Stimulated activated CD4-positive, alpha-beta T cell treated with anti-CD3 and anti-CD28 coated beads, Interleukin-4, amount 100 ng/mL, for 4 hours (primary cell): ENCODE measurements around the gene SLC2A11.

Experiments
- DNase-seq, 2 experiments: peaks; one replicate each; pipeline ENCODE4 v3.0.0-alpha.2; 2020

SLC2A11 gene

GRCh38 chr22:23832226-23833016 is 25.3 kb upstream of the SLC2A11 start:
- DNase-seq: no peak

DNA sequence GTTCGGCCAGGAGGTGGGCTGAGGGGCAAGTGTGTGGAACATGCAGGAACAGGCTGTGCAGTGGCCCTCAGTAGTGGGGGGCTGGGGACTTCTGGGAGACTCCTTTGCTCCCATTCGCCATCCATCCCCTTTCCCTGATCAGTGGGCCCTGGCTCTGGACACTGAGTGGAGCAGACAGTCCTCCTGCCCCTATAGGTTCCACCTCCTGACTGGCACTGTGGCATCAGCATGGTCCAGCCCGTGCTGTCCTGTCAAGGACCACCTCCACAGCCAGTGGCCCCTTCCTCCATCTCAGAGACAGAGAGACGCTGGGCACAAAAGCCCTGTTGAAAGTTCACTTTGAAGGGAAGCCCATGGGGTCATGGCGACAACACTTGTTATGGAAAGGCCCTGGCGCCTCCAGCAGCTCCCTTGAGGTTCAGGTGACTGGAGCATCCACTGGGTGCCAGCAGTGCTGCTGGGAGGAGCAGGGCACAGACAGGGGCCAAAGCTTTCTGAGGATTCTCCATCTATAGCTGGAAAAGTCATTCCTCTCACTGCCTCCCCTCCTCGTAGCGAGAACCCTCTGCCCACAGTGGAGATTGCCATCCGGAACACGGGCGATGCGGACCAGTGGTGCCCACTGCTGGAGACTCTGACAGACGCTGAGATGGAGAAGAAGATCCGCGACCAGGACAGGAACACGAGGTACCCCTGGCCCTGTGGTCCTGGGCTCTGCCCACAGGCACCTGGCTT is 24.5 kb upstream of the SLC2A11 start:
- DNase-seq: no peak

- no peak for DNase-seq
These were observed 23.8 kb upstream of the SLC2A11 start for GRCh38 chr22:23833911-23834317.

DNA sequence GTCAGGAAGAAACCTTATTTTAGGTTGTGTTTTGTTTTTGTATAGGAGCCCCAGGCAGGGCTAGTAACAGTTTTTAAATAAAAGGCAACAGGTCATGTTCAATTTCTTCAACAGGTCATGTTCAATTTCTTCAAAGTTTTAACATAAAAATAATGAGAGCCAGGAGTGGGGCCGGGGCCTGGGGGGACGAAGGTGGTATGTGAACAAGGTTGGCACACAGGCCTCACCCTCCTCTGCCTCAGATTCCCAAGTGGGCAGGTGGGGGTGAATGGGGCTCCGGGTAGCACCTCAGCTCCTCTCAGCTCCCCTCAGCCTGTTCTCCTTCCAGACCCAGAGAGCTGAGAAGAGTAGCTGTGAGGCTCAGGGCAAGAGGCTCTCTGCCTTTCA is 23.3 kb upstream of the SLC2A11 start:
- no peak for DNase-seq

DNA sequence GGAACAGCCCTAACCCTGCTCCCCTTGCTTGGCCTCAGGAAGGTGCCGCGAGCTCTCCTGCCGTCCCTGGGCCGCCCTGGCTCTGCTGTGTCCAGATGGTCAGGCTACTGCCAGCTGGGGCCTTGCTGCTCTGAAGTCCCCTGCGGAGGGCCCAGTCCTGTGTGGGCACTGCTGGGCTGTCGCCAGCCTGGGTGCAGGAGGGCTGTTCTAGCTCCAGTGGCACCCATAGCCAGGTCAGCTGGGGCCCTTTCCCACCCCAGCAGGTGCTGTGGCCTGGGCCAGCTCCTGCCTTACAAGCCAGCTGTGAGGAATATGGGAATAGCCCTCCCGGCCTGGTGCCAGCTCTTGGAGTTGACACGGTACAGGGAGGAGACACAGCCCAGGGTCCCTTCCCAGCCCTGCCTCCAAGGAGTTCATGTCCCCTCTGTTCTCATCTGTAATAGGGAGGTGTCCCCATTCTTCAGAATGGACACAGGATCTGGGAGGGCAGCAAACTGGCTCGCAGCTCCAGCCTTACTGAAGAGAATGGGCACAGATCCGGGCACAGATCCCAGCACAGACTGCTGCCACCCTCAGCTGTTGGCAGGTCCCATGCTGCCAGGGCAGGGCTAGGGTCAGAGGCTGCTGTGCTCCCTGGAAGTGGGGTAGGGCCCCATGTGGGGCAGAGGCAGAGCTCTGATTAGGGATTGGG is 22.7 kb upstream of the SLC2A11 start:
- DNase-seq: no peak

GRCh38 chr22:23835484-23836144 is 22.1 kb upstream of the SLC2A11 start:
- no peak for DNase-seq

DNA sequence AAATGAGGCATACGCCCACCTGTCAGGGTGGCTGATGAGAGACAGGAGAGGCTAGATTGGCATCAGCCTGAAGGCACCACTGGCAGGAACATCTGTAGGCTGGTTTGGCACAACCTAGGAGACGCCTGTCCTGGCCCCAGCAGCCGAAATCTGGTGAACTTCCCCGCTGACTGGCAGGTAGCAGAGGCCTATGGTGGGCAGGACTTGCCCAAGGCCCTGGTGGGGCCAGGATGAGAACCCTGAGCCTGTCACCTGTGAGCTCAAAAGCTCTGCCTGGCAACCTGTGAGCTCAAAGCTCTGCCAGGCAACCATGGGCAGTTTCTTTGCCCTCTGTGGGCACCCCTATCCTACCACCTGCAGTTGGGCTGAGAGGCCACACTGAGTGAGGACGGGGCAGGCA is 21.4 kb upstream of the SLC2A11 start:
- no peak for DNase-seq

DNA sequence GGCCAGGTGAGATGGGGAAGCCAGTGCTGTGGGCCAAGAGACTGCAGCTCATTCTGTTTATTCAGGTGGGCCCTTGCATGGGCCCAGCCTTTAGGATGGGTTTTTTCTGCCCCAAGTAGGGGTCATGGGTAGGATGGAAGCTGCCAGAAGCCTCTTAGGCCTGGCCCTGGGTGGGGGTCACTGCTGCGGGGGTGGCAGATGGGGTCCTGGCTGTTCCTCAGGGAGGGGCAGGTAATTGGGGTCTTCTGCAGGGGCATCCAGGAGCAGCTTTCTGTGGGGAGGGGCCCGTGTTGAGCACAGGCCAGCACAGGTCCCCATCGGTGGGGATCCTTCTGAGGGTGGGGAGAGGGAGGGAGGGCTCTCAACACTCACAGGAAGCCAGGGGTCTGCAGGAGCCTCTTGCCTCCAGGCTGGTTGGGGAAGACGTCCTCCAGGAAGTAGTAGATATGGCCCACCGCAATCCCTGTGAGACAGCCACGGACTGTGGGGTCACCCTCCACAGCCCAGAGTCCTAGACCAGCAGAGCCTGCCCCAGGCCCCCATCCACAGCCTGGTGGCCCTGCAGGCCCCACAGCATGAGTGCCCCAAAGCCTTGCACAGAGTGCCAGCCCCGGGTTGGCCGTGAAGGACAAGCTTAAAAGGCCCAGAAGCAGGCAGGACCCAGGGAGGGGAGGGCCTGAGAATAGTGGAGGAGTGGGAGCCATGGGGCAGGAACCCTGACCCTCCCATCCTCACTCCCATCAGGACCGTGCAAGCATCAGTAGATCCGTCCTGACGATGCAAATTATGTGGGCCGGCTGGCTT is 20.8 kb upstream of the SLC2A11 start:
- DNase-seq: no peak

DNA sequence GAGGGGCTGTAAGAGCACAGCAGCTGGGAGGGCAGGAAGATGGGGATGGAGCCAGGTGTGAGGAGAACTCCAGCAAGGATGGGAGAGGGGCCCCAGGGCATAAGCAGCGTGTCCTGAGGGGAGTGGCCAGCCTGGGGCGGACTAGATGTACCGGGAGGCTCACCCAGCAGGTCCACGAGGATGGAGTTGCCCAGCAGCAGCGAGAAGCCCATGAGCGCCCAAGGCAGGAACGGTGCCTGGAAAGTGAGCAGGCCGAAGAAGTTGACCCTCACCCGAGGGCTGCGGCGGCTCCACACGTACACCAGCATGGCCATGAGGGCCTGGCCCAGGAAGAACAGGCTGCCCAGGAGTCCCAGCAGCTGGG is 20.2 kb upstream of the SLC2A11 start:
- DNase-seq: no peak

- no peak for DNase-seq
These were observed 19.6 kb upstream of the SLC2A11 start for GRCh38 chr22:23837911-23838680.

DNA sequence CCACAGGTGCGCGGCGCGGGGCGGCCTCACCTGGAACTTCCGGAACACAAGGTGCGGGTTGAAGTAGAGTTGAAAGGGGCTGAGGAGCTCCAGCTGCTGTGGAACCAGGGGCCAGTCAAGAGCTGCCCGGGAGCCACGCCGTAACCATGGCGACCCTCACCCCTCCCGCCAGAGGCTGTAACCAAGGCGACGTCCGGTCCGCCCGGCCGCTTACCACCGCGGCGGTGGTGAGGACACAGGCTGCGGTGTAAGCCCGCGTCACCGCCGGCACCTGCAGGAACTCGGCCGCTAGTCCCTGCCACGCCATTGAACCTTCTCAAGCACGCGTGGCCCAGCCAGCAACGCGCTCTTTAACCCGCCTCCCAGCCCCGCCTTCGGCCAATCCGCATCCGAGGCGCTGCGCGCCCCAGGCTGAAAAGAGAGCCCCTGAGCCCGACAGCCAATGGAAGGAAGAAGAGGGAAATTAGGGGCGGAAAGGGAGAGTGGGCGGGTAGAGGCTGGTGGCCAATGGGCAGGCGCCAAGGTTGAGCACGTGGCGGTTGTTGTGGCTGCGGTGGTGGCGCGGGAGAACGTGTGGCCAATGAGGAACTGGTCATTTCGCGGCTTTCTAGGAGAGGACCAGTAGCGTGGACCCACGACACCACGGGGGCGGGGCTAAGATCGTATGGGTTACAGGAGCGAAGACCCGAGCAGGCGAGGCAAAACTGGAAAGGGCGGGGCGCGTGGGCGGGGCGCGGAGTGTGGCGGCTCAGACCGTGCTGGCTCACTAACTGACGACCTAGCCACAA is 18.8 kb upstream of the SLC2A11 start, which contains the start of gene DERL3:
TSS of gene DERL3 (minus strand) at position 326 of the 788 bp plus-strand sequence. CDS start at position 307, 19 bp downstream.
- peak; percentile 90 to 93 for DNase-seq

DNA sequence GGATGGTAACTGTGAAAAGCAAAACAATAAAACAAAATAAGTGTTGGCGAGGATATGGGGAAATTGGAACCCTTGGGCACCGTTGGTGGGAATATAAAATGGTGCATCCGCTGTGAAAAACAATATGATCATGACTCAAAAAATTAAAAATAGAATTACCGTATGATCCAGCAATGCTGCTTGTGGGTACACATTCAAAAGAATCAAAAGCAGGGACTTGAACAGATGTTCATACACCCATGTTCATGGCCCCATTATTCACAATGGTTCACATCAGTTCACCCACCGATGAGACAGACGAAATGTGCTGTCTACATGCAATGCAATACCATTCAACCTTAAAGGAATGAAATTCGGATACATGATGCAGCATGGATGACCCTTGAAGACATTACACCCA is 17.6 kb upstream of the SLC2A11 start:
- no peak for DNase-seq

DNA sequence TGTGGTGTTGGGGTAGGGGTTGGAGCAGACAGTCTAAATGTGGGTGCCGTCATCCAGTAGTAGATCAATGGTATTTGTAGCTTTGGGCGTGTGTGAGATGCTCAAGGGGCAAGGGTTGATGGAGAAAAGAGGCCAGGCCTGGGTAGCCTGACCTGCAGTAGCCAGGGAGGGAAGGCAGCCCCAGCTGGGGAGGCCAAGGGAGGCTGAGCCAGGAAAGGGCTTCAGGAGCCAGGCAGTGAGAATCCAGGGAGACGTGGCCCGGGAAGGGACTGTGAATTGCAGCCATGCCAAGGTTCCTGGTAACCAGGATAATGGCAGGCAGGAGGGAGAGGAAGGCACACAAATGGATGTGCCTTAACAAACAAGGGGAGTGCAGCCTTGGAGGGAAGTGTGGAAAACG is 16.4 kb upstream of the SLC2A11 start:
- no peak for DNase-seq

DNA sequence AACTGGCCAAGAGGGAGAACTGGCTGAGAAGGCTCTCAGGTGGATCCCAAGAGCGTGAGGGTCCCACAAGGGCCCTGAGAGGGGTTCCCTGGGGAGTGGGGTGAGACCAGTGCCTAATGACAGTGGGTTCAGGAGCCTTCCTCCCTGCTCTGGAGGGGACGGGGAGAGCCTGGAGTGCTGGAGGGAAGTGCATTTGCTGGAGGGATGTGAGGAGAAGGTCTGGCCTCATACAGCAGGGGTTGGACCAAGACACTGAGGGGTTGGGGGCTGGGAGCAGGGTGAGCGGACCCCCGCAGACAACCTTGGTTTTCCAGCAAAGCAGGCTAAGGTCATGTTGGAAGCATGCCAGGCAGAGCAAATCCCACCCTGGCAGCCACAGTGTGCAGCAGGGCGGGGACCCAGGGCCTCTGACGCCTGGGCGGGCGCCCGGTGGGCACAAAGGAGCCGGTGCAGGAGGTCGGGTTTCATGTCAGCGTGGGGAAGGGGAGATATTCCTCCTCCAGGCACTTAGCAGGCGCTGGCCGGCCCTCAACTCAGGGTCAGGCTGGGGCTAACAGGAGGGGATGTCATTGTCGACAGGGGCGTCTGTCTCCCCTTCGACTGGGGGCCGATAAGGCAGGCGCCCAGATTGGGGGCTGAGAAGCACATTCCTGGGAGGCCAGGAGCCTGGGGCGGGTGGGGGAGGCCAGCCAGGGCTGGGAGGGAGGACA is 15.8 kb upstream of the SLC2A11 start:
- DNase-seq: no peak

- no peak for DNase-seq
These were observed 15.1 kb upstream of the SLC2A11 start for GRCh38 chr22:23842599-23842998.

DNA sequence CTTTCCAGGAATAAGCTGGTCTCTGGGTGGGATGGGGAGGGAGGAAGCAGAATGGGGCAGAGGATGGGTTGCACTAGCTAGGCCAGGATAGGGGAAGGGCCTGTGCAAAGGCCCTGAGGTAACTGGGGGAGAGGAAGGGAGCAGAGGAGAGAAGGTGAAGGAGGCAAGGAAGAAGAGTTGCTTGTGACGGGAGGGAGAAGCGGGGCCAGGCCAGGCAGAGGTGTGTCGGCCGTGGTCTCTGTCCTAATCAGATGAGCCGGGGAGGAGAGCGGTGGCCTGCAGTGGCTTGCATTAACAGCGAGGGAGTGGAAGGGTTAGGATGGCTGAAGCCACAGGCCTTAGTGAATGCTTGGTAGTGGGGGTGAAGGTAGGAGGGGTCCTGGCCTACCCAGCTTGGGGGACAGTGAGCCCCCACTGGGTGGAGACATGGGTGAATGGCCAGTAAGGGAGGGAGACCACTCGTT is 12.9 kb upstream of the SLC2A11 start:
- DNase-seq: no peak

GRCh38 chr22:23845265-23846080 is 12.2 kb upstream of the SLC2A11 start:
- DNase-seq: no peak

GRCh38 chr22:23846081-23846469 is 11.6 kb upstream of the SLC2A11 start:
- no peak for DNase-seq

- DNase-seq: no peak
These were observed 10.3 kb upstream of the SLC2A11 start for GRCh38 chr22:23847310-23847920.
